Bone marrow (tissue), 2 donors: ENCODE results near the gene IL21R.
"Not testable (repeated sequence)": the region's sequence is repeated elsewhere in the genome, so short reads cannot be mapped to it uniquely, and the experiment has no call there.

Experiments
- DNase-seq, 2 donors: peaks; one replicate each; lab custom pipeline; 2025; lab: John Stamatoyannopoulos, UW

Gene IL21R

GRCh38 chr16:27400751-27401620 is 988 bp upstream of the IL21R start:
- peak in 1 of 2 donors; percentile 78 for DNase-seq

GRCh38 chr16:27402569-27402963 is 592 bp downstream of the IL21R start:
- DNase-seq: no peak

DNA sequence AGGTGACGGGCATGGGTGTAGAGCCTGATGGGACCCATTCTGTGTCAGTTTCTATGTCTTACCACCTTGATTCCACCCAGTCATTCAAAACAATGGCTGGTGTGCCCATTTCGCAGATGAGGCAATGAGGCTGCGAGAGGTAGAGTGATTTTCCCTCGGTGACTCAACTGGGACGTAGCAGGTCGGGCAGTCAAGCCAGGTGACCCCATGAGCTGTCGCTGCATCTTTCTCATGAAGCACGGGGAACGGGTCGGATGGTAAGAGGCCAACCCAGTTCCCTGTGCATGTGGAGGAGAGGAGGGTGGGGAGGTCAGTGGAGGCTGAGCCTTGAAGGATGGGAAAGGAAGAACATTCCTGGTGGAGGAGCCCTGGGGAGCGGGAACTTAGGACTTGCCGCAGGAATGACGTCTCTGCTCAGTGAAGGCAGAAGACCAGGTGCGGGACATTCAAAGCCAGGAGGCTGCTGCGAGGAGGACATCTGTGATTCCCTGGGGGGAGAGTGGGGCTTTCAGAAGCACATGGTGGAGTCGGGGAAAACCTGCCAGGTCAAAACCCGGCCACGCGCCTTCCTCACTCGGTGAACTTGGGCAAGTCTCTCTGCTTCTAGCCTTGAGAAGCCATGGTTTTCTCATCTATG is 1.1 kb downstream of the IL21R start:
- DNase-seq: no peak

GRCh38 chr16:27403601-27403992 is 1.6 kb downstream of the IL21R start:
- no peak for DNase-seq

DNA sequence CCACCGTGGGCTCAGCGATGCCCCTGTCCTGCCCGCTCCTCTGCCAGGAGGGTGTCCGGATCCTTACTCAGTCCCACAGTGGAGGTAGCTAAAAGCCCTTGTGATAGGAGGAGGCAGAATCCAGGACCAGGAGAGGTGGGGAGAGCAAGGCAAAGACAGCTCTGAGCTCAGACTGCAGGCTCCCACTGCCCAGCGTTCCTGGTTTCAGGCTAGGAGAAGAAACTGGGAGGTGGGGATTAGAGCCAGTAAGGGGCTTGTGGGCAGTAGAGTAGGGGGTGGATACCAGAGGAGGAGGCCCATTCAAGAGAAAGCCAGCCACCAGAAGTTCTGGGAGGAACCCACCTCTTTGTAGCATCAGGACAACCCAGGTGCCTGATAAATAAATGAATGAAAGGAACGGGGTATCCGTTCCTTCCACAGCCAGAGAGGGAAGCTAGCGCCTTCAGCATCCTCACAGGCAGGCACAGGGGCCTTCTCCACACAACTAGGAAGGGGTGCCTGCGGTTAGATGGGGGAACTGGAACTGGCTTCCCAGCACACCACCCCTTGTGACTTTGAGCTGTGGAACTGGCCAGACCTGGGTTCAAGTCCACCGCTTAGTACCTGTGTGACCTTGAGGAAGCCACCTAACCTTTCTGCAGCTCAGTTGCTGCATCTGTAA is 2.3 kb downstream of the IL21R start:
- no peak for DNase-seq

DNA sequence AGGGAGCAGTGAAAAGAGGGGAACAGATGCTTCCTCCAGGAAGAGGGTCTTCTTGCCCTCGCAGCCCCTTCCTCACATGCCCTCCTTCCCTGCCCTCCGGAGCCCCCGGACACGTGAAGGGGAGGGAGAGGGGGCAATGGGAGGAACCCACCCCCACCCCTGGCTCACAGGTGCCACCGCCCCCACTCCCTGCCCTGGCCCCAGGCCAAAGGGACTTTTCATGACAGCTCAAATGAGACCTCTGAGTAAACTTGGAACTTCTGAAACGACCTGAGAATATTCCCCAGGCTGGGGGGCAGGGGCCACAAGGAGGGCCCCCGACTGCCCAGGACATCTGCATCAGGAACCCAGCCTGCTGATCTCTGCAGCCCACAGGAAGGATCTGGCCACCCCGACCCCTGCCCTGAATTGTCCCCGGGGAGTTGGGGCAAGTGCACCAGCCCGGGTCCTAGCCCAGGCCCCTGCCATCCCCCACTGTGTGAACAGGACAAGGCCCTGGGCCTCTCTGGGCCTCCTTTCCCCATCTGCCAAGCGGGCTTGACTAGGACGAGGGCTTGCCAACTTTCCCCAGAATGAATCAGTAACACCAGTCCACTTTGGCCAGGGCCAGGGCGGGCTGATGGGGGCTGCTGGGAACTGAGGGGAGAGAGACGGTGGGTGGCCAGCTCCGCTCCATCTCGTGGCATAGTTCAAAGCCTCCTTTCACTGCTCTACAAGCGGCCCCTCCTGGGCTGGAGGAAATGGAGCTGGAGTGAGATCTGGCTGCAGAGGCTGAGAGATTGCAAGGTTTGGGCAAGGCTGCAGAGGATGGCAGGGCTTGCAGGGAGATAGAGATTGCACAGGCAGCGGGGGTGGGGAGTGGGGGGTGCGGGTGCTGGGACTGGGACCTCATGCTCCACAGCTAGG is 3.8 kb downstream of the IL21R start:
- no peak for DNase-seq

GRCh38 chr16:27406511-27407128 is 4.6 kb downstream of the IL21R start:
- no peak for DNase-seq

- no peak for DNase-seq
Measured at GRCh38 chr16:27407133-27407532, 5.2 kb downstream of the IL21R start.

DNA sequence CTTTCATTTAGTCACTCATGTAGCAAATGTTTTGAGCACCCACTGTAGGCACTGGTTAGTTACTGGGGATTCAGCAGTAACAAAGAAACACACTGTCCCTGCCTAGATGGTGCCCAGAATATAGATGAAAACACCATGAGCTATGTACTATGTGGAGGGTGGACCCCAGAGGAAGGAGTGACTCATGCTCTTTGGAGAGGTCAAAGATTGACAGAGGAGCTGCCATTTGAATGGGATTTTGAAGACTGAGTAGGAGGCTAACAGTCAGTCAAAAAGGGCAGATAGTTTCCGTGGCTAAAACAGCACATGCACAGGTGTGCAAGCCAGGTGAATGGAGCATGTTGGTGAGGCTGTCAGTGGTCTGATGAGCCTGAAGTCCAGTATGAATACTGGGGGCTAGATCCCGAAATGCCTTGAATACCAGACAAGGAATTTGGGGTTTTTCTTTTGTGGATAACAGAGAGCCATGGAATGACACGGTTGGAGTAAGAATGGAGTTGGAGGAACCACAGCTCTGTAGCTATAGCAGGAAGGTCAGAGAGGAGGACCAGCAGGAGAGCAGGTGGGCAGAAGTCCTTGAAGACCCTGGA is 6.1 kb downstream of the IL21R start:
- peak in 1 of 2 donors; percentile 79 for DNase-seq

DNA sequence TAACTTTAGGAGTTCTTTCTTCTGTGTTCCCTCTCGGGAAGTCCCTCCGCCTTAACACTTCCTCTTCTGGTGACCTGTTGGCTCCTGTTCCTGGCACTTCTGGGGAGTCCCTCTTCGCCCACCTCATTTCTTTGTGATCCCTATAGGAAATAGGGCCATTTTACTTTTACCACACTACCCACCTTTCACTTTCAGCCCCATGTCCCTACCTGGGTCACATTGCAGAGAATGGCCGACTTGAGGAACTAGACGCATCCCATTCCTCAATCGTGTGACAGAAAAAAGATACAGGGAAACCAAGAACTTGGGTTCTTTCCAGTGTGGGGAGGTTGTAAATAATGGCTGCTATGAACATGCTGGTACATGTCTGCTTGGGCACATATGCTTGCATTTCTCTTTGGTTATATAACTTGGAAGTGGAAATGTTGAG is 6.6 kb downstream of the IL21R start:
- DNase-seq: no peak

GRCh38 chr16:27409958-27410357 is 8.0 kb downstream of the IL21R start:
- not testable (repeated sequence) for DNase-seq

DNA sequence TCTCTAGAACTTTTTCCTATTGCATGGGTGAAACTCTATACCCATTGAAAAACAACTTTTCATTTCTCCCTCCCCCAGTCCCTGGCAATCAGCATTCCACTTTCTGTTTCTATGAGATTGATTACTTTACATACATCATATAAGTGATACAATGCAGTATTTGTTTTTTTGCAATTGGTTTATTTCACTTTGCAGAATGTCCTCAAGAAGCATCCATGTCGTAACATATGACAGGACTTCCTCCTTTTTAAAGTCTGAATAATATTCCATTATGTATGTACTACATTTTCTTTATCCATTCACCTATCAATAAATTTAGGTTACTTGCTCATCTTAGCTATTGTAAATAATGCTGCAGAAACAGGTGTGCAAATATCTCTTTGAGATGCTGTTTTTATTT is 8.8 kb downstream of the IL21R start:
- no peak for DNase-seq

DNA sequence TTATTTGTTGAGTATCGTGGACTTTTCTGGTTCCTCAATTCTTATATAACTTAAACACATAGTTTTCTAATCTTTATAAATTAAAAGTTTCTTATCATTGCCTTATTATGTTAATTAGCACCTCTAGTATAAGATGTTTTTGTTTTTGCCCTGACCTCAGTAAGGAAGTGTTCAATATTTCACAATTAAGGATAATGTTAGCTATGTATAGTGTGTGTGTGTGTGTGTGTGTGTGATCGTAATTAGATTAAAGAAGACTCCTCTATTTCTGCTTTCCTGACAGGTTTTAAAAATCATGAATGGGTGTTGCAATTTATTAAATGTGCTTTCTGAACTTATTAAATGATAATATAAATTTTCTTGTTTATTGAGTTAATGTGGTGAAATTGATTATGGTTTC is 12.0 kb downstream of the IL21R start:
- no peak for DNase-seq

DNA sequence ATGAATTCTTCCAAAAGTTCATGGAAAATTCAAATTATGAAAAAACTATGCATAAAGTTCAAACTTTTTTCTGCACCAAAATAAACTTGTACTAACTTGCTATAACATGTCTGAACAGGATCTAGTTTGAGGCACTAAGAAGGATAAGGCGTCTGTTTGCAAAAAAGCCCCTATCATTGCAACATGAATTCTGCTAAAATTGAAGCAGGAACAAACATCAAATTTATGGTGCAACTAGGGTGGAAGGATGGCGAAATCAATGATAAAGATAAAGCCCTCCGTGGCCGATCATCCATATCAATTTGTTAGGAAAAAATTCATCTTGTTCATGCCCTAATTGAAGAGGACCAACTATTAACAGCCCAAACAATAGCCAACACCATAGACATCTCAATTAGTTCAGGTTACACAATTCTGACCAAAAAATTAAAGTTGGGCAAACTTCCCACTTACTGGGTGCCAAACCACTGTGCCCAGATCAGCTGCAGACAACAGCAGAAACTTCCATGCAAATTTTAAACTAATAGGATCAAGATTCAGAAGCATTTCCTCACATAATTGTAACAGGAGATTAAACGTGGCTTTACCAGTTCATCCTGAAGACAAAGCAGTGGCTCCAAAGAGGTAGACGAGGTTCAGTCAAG is 12.9 kb downstream of the IL21R start:
- no peak for DNase-seq

- no peak for DNase-seq
Measured at GRCh38 chr16:27417047-27417671, 15.2 kb downstream of the IL21R start.

- DNase-seq: no peak
Measured at GRCh38 chr16:27421961-27422740, 20.2 kb downstream of the IL21R start.

- no peak for DNase-seq
Measured at GRCh38 chr16:27424772-27425498, 23.0 kb downstream of the IL21R start.

GRCh38 chr16:27425961-27426360 is 24.0 kb downstream of the IL21R start:
- no peak for DNase-seq
